SH-SY5Y (cell line): ENCODE measurements around the gene OST4.

Experiments used
- GATA2 ChIP-seq: IDR thresholded peaks from 2 replicates; pipeline ENCODE4 v1.6.1; 2011; ENCODE audit warnings: mild to moderate bottlenecking, low read depth, low read length
- GATA3 ChIP-seq: IDR thresholded peaks from 2 replicates; pipeline ENCODE4 v1.6.1; 2011; ENCODE audit warnings: low read depth, mild to moderate bottlenecking, low read length, moderate library complexity

OST4 gene

GRCh38 chr2:27038012-27038411, 33.4 kb downstream of the OST4 start:
- TF ChIP-seq GATA2 (no peak), GATA3 (no peak)

- TF ChIP-seq GATA3 (no peak), GATA2 (no peak)
Measured at GRCh38 chr2:27033253-27033852, 38.1 kb downstream of the OST4 start.

GRCh38 chr2:27032495-27033252, 38.8 kb downstream of the OST4 start, which contains the start of gene TMEM214:
Gene TMEM214 (plus strand): TSS chr2:27032965. CDS start chr2:27033016, 51 bp downstream.
- no peak for TF ChIP-seq GATA3
- no peak; the same call in 1 of the 2 replicates for TF ChIP-seq GATA2

GRCh38 chr2:27029051-27029450, 42.4 kb downstream of the OST4 start:
- TF ChIP-seq GATA3 (no peak), GATA2 (no peak)

- TF ChIP-seq GATA3 (no peak), GATA2 (no peak)
Measured at GRCh38 chr2:27027211-27027651, 44.2 kb downstream of the OST4 start.

GRCh38 chr2:27025861-27026851, 45.3 kb downstream of the OST4 start:
- TF ChIP-seq GATA2 (no peak), GATA3 (no peak)

GRCh38 chr2:27025281-27025800, 46.1 kb downstream of the OST4 start:
- TF ChIP-seq GATA2 (no peak), GATA3 (no peak)

GRCh38 chr2:27024812-27025211, 46.6 kb downstream of the OST4 start:
- TF ChIP-seq GATA3 (no peak), GATA2 (no peak)

GRCh38 chr2:27024188-27024587, 47.3 kb downstream of the OST4 start:
- TF ChIP-seq GATA2 (no peak), GATA3 (no peak)

- TF ChIP-seq GATA3 (no peak), GATA2 (no peak)
Measured at GRCh38 chr2:27023740-27024139, 47.7 kb downstream of the OST4 start.

GRCh38 chr2:27021253-27022049, 50.0 kb downstream of the OST4 start:
- no peak for TF ChIP-seq GATA2
- no peak for TF ChIP-seq GATA3
